Activated naive CD4-positive, alpha-beta T cell treated with anti-CD3 and anti-CD28 coated beads, Interleukin-2, amount 50 U/mL, for 16 hours (primary cell): Measurements from ENCODE around the gene MT1A.
"Not testable (repeated sequence)": the region's sequence is repeated elsewhere in the genome, so short reads cannot be mapped to it uniquely, and the experiment has no call there.

Experiments
- DNase-seq: peaks from one replicate; pipeline ENCODE4 v3.0.0-alpha.2; 2020

Gene MT1A

GRCh38 chr16:56658327-56658875 lies 19.9 kb downstream of the MT1A start:
- no peak for DNase-seq

DNA sequence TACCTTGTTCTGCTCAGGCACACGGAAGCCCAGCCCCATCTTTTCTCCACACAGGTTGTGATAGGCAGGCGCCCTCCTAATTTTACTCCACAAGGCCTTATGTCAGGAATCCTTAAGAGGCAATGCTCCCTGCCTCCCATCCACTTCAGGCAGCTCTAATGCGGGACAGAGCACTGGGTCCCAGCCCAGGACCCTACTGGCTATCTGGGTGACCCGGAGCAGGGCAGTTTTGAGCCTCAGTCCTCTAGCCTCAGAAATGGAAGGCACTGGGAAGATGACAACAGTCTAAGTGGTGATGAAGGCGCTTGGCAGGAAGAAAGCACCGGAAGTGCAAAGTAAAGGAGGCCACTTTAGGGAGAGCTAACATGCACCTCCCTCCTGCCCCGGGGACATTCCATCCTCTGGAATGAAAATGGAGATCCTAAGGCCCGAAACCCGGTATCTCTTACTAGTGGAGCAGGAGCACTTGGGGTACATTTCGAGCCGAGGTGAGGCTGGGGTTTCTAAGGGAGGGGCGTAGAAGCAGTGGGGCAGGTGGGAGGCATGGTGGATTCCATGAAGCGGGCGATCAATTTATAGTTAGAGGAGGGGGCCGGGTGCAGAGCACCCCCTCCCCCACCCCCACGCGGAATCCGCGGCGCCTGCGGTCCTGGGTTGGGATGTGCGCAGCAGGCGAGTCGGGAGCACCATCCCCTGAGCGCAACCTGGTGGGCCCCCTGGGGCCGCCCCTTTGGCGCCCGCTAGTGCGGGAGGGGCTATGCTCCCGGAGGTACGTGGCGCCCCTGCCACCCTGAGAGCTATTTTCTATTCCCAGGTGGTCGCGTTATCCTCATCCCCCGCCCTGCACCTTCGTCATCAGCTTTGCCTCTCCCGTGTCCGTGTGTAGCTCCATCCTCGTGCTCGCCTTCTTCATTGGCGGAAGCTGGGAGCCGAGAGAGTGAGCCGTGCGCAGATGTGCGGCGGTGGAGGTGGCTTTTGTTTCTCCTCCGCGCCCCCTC lies 24.2 kb downstream of the MT1A start:
- DNase-seq, result peak; percentile 54

- DNase-seq, result no peak
These were observed 26.0 kb downstream of the MT1A start for GRCh38 chr16:56664506-56664905.

GRCh38 chr16:56665286-56666261 lies 27.1 kb downstream of the MT1A start:
- not testable (repeated sequence) for DNase-seq

GRCh38 chr16:56667581-56668571 lies 29.4 kb downstream of the MT1A start, which contains the start of gene MT1G:
TSS of gene MT1G (minus strand) at chr16:56668065. CDS start at chr16:56667993, 72 bp downstream.
- DNase-seq, result peak; percentile 43

- peak; percentile 25 for DNase-seq
These were observed 30.8 kb downstream of the MT1A start, which contains the start of gene MT1H for GRCh38 chr16:56669005-56669839. TSS of gene MT1H (plus strand) at chr16:56669814. CDS start at chr16:56669885, 71 bp downstream.

GRCh38 chr16:56669840-56670619 lies 31.6 kb downstream of the MT1A start:
- no peak for DNase-seq

GRCh38 chr16:56670620-56670934 lies 32.1 kb downstream of the MT1A start:
- DNase-seq, result no peak

GRCh38 chr16:56671691-56672090 lies 33.2 kb downstream of the MT1A start:
- not testable (repeated sequence) for DNase-seq

- not testable (repeated sequence) for DNase-seq
These were observed 33.7 kb downstream of the MT1A start for GRCh38 chr16:56672171-56672570.

- DNase-seq, result no peak
These were observed 34.5 kb downstream of the MT1A start for GRCh38 chr16:56672761-56673536.

DNA sequence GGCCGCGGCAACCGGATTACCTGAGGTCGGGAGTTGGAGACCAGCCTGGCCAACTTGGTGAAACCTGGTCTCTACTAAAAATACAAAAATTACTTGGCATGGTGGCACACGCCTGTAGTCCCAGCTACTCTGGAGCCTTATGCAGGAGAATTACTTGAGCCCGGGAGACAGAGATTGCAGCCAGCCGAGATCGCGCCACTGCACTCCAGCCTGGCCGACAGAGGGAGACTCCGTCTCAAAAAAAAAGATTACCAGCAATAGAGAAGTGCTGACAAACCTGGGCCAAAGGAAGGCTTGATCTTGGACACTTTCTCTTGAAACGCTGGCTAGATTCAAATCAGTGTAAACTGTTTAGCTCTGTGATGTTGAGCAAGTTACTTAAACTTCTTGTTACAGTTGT lies 35.5 kb downstream of the MT1A start:
- no peak for DNase-seq

DNA sequence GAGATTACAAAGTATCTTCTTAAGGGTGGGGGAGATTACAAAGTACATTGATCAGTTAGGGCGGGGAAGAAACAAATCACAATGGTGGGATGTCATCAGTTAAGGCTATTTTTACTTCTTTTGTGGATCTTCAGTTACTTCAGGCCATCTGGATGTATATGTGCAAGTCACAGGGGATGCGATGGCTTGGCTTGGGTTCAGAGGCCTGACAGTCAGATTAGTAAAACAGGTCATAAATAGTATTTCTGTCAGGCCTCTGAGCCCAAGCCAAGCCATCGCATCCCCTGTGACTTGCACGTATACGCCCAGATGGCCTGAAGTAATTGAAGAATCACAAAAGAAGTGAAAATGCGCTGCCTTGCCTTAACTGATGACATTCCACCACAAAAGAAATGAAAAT lies 36.1 kb downstream of the MT1A start:
- not testable (repeated sequence) for DNase-seq

- DNase-seq, result peak; percentile 71
These were observed 37.3 kb downstream of the MT1A start for GRCh38 chr16:56675685-56676210.

DNA sequence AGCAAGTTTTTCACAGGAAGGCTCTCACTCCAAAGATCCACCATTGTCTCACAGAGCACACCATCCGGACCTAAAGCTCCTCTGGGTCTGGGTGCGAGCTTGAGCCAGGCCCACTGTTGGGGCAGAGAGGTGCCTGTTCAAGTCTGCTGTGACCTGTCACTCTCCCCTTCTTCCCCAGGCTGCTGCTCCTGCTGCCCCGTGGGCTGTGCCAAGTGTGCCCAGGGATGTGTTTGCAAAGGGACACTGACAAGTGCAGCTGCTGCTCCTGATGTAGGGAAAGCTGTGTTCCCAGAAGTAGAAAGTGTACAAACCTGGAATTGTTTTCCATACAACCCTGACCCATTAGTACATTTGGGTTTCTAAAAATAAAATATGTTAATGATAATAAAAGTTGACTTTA lies 39.0 kb downstream of the MT1A start:
- no peak for DNase-seq

GRCh38 chr16:56679078-56679730 lies 40.7 kb downstream of the MT1A start:
- no peak for DNase-seq

- DNase-seq, result no peak
These were observed 41.4 kb downstream of the MT1A start for GRCh38 chr16:56679818-56680217.
